ENCODE measurements around the gene ZMYND8. TPM values are rescaled to one million over a fixed set of nuclear protein-coding genes. Genes with fewer than 3 reads are reported as not detected.

The ZMYND8 gene
- total and polyA plus RNA-seq, 2 of the 8 experiments (the other 6 are each of a cell fraction or from before 2014, with no cell fraction given) = 50.5 to 163 TPM

- WGBS, 2 experiments (ENCODE audit: extremely low coverage in 1 of 2, insufficient coverage in 1 of 2, insufficient read length in 1 of 2, insufficient replicate concordance in 2 of 2, low coverage in 1 of 2, low lambda C conversion rate in 2 of 2, missing lambda C conversion rate in 1 of 2) = 85% methylated on average over 4 of the region's 4 CpGs; no CpG with 5 or more reads in 1 of the 2 experiments
- H3K9me3 ChIP-seq (ENCODE audit: insufficient read depth in 2 of 2, low read depth in 1 of 2, low read length in 1 of 2) = no peaks in the 10 kb centered on the region
- no peak for FAIRE-seq
- no peak for TF ChIP-seq RNF2 (IDR thresholded peaks at IDR 0.05; ENCODE audit: borderline replicate concordance, low read depth, low read length, missing control alignments, poor library complexity, severe bottlenecking)
- no peak for TF ChIP-seq TCF12 (IDR thresholded peaks at IDR 0.05; ENCODE audit: low read depth, low read length)
- TF ChIP-seq CTCF (IDR thresholded peaks at IDR 0.05; ENCODE audit: control extremely low read depth in 1 of 3, insufficient read depth in 1 of 3, low read depth in 1 of 3, low read length in 3 of 3) = no peak
- no peak for TF ChIP-seq BRCA1 (IDR thresholded peaks at IDR 0.05; ENCODE audit: low read depth, low read length)
- no peak for TF ChIP-seq CREB1 (IDR thresholded peaks at IDR 0.05)
- TF ChIP-seq TEAD4 (IDR thresholded peaks at IDR 0.05; ENCODE audit: low read depth, low read length) = no peak
- no peak for TF ChIP-seq ATF3 (IDR thresholded peaks at IDR 0.05; ENCODE audit: insufficient read depth, low read depth, low read length)
- no peak for TF ChIP-seq MAFK (IDR thresholded peaks at IDR 0.05; ENCODE audit: low read depth, low read length)
- no peak for TF ChIP-seq EZH2 (IDR thresholded peaks at IDR 0.05; ENCODE audit: low read depth, low read length, severe bottlenecking)
These were observed 81.9 kb downstream of the ZMYND8 start for GRCh38 chr20:47274401-47275108.

More at GRCh38 chr20:47274401-47275108, 81.9 kb downstream of the ZMYND8 start:
- Histone ChIP-seq H3K79me1 (ENCODE audit: low read depth, low read length) (peaks cover 11% of the 10 kb centered on the region; the same call in 1 of the 2 replicates), H3K23me2 (ENCODE audit: low read depth, low read length) (no peaks in the 10 kb centered on the region), H2BK12ac (ENCODE audit: low read depth, low read length) (no peak overlapping the region), H3K4ac (replicated peaks; ENCODE audit: insufficient read length, low read depth, low read length) (no peak overlapping the region), H2BK20ac (ENCODE audit: low read length) (no peak overlapping the region), H3K4me3 (ENCODE audit: extremely low read depth in 1 of 4, insufficient read depth in 2 of 4, low read depth in 3 of 4, low read length in 4 of 4) (no peak overlapping the region), H4K5ac (ENCODE audit: insufficient read length, low read depth, low read length) (no peak overlapping the region), H4K8ac (ENCODE audit: extremely low read depth, insufficient read depth, low read length) (no peak overlapping the region), H3K79me2 (ENCODE audit: control insufficient read depth in 1 of 2, insufficient read depth in 2 of 2, low read length in 2 of 2) (peaks cover 3 to 87% of the 10 kb centered on the region in 2 experiments; a peak in 3 of 4 replicates), H2AK5ac (ENCODE audit: low read depth, low read length) (no peak overlapping the region), H2AFZ (ENCODE audit: low read length) (no peak overlapping the region), H3K27me3 (replicated peaks in 1 of 4; ENCODE audit: control insufficient read depth in 3 of 4, extremely low read depth in 1 of 4, insufficient read depth in 3 of 4, low read length in 3 of 4) (no peaks in the 10 kb centered on the region), H3K18ac (ENCODE audit: extremely low read depth, low read length) (no peak overlapping the region), H3K36me3 (ENCODE audit: control insufficient read depth in 2 of 4, insufficient read depth in 4 of 4, low read length in 3 of 4) (peaks cover 16 to 74% (median 47%) of the 10 kb centered on the region in 4 experiments), H3K23ac (ENCODE audit: insufficient read length) (no peak overlapping the region), H3K56ac (replicated peaks; ENCODE audit: insufficient read length, low read depth, low read length) (no peak overlapping the region), H4K20me1 (replicated peaks in 1 of 2; ENCODE audit: control insufficient read depth in 1 of 2, insufficient read depth in 2 of 2, low read length in 2 of 2) (peaks cover 4 to 5% of the 10 kb centered on the region in 2 experiments), H3K9ac (replicated peaks in 1 of 4; ENCODE audit: extremely low read depth in 1 of 4, low read depth in 3 of 4, low read length in 3 of 4) (no peak overlapping the region), H3K4me2 (ENCODE audit: insufficient read depth in 1 of 2, low read depth in 2 of 2, low read length in 2 of 2) (no peak overlapping the region), H2BK15ac (ENCODE audit: low read length) (no peak overlapping the region), H4K91ac (replicated peaks; ENCODE audit: insufficient read length, low read length) (no peak overlapping the region), H3K14ac (ENCODE audit: insufficient read length) (no peak overlapping the region), H3K27ac (ENCODE audit: low read depth, low read length) (no peak overlapping the region), H2BK120ac (replicated peaks; ENCODE audit: low read depth, low read length) (no peak overlapping the region), H2BK5ac (ENCODE audit: low read depth, low read length) (no peak overlapping the region), H3K4me1 (replicated peaks in 1 of 4; ENCODE audit: control insufficient read depth in 3 of 4, insufficient read depth in 4 of 4, low read length in 3 of 4) (peaks cover 0 to 2% (median 0%) of the 10 kb centered on the region in 4 experiments; a peak in 1 of 7 replicates)
- ChIA-PET CTCF (ENCODE audit: partially characterized antibody) (interaction anchor here (0.6 to 6.5 kb wide), 21 partner anchors 8 to 118 kb away, joined by 3 to 179 read pairs (median 5); no protein-coding TSS in a partner anchor), POLR2A (ENCODE audit: partially characterized antibody) (interaction anchor here (0.8 to 9.9 kb wide), 10 partner anchors 9 to 110 kb away, joined by 3 to 71 read pairs (median 4); no protein-coding TSS in a partner anchor)
- no peak for DNase-seq (ENCODE audit: low read depth in 1 of 2, low spot score in 2 of 2)

All from H1 (cell line).